SK-N-SH (cell line): ENCODE measurements around the gene PERM1.

Experiments
- CHD2 ChIP-seq: fragments of 150-350 bp; IDR thresholded peaks from 2 replicates; pipeline ENCODE4 v1.6.1; 2018; ENCODE audit warnings: low read length; ENCODE audit not compliant: partially characterized antibody
- ELF1 ChIP-seq: IDR thresholded peaks from 2 replicates; pipeline ENCODE4 v1.4.0; 2012
- EP300 ChIP-seq, 2 experiments: IDR thresholded peaks; 2 replicates each; pipeline versions ENCODE4 v1.4.0 to v1.6.1; 2012; ENCODE audit warnings: borderline replicate concordance in 1 of 2, low read depth in 1 of 2, low read length in 1 of 2
- EZH2phosphoT487 ChIP-seq: fragments of 200-600 bp; sonication (generic); IDR thresholded peaks from 2 replicates; pipeline ENCODE4 v1.6.1; 2017; ENCODE audit warnings: low read depth, mixed run types, mild to moderate bottlenecking, antibody characterized with exemption, moderate library complexity, borderline replicate concordance
- POLR2AphosphoS5 ChIP-seq: IDR thresholded peaks from 2 replicates; pipeline ENCODE4 v1.6.1; 2012; ENCODE audit warnings: low read depth, low read length
- RAD21 ChIP-seq: IDR thresholded peaks from 2 replicates; pipeline ENCODE4 v1.6.1; 2012; ENCODE audit warnings: mild to moderate bottlenecking, low read length
- RCOR1 ChIP-seq: fragments of 150-350 bp; IDR thresholded peaks from 2 replicates; pipeline ENCODE4 v1.6.1; 2017; ENCODE audit warnings: antibody characterized with exemption, low read length
- SIN3A ChIP-seq: IDR thresholded peaks from 2 replicates; pipeline ENCODE4 v1.6.1; 2012; ENCODE audit warnings: low read depth, mild to moderate bottlenecking, low read length, moderate library complexity, borderline replicate concordance
- TAF1 ChIP-seq: IDR thresholded peaks from 2 replicates; pipeline ENCODE4 v1.6.1; 2012; ENCODE audit warnings: low read depth, mild to moderate bottlenecking, low read length, moderate library complexity, borderline replicate concordance
- YY1 ChIP-seq: IDR thresholded peaks from 2 replicates; pipeline ENCODE4 v1.4.0; 2012; ENCODE audit warnings: low read depth, mild to moderate bottlenecking
- TF ChIP-seq, protein P1 (sequence below): fragments of 200-600 bp; sonication (generic); IDR thresholded peaks from 2 replicates; pipeline ENCODE4 v1.6.1; 2017; ENCODE audit warnings: antibody characterized with exemption, mild to moderate bottlenecking, moderate library complexity
- TF ChIP-seq, protein P2 (sequence below): fragments of 150-350 bp; IDR thresholded peaks from 2 replicates; pipeline ENCODE4 v1.6.1; 2016; ENCODE audit warnings: mild to moderate bottlenecking, low read depth, low read length
- TF ChIP-seq, protein P3 (sequence below): IDR thresholded peaks from 2 replicates; pipeline ENCODE4 v1.4.0; 2012; ENCODE audit warnings: low read depth

DNA sequence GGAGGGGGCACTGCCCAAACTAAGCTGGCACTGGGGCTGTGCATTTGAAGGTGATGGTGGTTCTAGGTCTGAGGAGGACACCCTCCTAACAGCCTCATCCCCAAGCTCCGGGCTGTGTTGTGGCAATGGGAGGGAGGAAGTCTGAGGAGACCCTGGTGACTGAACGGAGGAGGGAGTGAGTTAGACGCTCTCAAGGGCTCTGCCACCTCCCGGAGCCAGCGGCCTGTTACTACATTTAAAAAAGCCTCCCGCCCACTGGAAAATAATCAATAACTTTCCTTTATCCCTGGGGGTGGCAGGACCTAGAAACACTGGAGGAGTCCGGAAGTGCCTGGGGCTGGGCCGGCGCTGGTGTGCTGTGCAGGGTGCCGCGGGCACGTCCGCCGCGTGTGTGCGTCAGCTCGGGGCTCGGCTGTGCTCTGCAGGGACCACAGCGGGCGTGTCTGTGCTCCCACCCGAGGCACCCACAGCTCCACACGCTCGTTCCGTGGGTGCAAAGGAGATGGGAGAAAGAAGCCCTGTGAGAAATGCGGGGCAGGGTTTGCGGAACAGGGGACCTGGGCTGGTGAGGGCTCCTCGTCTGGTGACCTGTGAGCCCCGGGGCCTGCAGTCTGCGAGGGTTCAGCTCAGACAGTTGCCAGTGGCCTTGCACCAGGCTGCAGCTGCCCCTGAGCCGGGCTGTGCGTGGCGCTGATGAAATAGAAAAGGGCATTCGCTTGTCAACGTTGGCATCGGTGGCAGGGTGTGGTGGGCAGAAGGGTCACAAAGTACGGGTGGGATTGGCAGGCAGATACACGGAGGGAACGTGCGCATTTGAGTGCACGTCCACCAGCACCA, 52.9 kb downstream of the PERM1 start:
- TF ChIP-seq TAF1 (no peak), ELF1 (no peak), RCOR1 (no peak), RAD21 (no peak), POLR2AphosphoS5 (no peak), SIN3A (no peak), EP300 (IDR thresholded peaks at IDR 0.05; ENCODE audit: borderline replicate concordance in 1 of 2, low read depth in 1 of 2, low read length in 1 of 2) (no peak), YY1 (no peak), CHD2 (no peak), EZH2phosphoT487 (no peak)
- TF ChIP-seq, protein P1, sequence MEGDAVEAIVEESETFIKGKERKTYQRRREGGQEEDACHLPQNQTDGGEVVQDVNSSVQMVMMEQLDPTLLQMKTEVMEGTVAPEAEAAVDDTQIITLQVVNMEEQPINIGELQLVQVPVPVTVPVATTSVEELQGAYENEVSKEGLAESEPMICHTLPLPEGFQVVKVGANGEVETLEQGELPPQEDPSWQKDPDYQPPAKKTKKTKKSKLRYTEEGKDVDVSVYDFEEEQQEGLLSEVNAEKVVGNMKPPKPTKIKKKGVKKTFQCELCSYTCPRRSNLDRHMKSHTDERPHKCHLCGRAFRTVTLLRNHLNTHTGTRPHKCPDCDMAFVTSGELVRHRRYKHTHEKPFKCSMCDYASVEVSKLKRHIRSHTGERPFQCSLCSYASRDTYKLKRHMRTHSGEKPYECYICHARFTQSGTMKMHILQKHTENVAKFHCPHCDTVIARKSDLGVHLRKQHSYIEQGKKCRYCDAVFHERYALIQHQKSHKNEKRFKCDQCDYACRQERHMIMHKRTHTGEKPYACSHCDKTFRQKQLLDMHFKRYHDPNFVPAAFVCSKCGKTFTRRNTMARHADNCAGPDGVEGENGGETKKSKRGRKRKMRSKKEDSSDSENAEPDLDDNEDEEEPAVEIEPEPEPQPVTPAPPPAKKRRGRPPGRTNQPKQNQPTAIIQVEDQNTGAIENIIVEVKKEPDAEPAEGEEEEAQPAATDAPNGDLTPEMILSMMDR, result no peak
- TF ChIP-seq, protein P2, sequence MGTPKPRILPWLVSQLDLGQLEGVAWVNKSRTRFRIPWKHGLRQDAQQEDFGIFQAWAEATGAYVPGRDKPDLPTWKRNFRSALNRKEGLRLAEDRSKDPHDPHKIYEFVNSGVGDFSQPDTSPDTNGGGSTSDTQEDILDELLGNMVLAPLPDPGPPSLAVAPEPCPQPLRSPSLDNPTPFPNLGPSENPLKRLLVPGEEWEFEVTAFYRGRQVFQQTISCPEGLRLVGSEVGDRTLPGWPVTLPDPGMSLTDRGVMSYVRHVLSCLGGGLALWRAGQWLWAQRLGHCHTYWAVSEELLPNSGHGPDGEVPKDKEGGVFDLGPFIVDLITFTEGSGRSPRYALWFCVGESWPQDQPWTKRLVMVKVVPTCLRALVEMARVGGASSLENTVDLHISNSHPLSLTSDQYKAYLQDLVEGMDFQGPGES, result no peak
- TF ChIP-seq, protein P3, sequence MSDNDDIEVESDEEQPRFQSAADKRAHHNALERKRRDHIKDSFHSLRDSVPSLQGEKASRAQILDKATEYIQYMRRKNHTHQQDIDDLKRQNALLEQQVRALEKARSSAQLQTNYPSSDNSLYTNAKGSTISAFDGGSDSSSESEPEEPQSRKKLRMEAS, result no peak
